H54 (cell line): ENCODE measurements around the gene SFMBT1.

Experiments used
- DNase-seq: peaks from one replicate; pipeline ENCODE4 v3.0.0; 2011; ENCODE audit warnings: low spot score, mixed read lengths; ENCODE audit not compliant: insufficient read length
- FAIRE-seq: peaks from 3 replicates; lab custom pipeline; 2011; peaks lifted over from hg19 to GRCh38; lab: Jason Lieb, UNC
- POLR2A ChIP-seq: IDR thresholded peaks from 2 replicates; pipeline ENCODE4 v1.6.1; 2011; ENCODE audit warnings: low read depth, mild to moderate bottlenecking, low read length

SFMBT1 gene

GRCh38 chr3:52979190-52979983 is 66.5 kb downstream of the SFMBT1 start:
- no peak for TF ChIP-seq POLR2A
- FAIRE-seq (no peak), DNase-seq (no peak)

GRCh38 chr3:52978109-52978754 is 67.6 kb downstream of the SFMBT1 start:
- TF ChIP-seq POLR2A, result no peak
- no peak for FAIRE-seq
- no peak for DNase-seq

- no peak for TF ChIP-seq POLR2A
- no peak for FAIRE-seq
- DNase-seq, result no peak
Measured at GRCh38 chr3:52973806-52974205, 72.1 kb downstream of the SFMBT1 start.

- FAIRE-seq, result no peak
- DNase-seq, result no peak
- no peak for TF ChIP-seq POLR2A
Measured at GRCh38 chr3:52971895-52972294, 74.0 kb downstream of the SFMBT1 start.

- DNase-seq (no peak), FAIRE-seq (no peak)
- TF ChIP-seq POLR2A, result no peak
Measured at GRCh38 chr3:52967398-52967797, 78.5 kb downstream of the SFMBT1 start.

GRCh38 chr3:52962160-52962559 is 83.7 kb downstream of the SFMBT1 start:
- FAIRE-seq (no peak), DNase-seq (no peak)
- no peak for TF ChIP-seq POLR2A

- FAIRE-seq, result no peak
- no peak for TF ChIP-seq POLR2A
- DNase-seq, result no peak
Measured at GRCh38 chr3:52959773-52960172, 86.1 kb downstream of the SFMBT1 start.

- no peak for FAIRE-seq
- DNase-seq, result no peak
- TF ChIP-seq POLR2A, result no peak
Measured at GRCh38 chr3:52939600-52939999, 106.3 kb downstream of the SFMBT1 start.

GRCh38 chr3:52934630-52935530 is 111.0 kb downstream of the SFMBT1 start:
- DNase-seq, result peak; percentile 31
- FAIRE-seq, result peak; percentile 96
- TF ChIP-seq POLR2A, result no peak

GRCh38 chr3:52931889-52932288 is 114.0 kb downstream of the SFMBT1 start:
- no peak for TF ChIP-seq POLR2A
- peak; percentile 20 for FAIRE-seq
- no peak for DNase-seq

GRCh38 chr3:52931328-52931727 is 114.5 kb downstream of the SFMBT1 start:
- DNase-seq, result no peak
- FAIRE-seq, result no peak
- no peak for TF ChIP-seq POLR2A

- FAIRE-seq, result no peak
- TF ChIP-seq POLR2A, result no peak
- DNase-seq, result no peak
Measured at GRCh38 chr3:52930748-52931147, 115.1 kb downstream of the SFMBT1 start.

GRCh38 chr3:52926554-52926953 is 119.3 kb downstream of the SFMBT1 start:
- TF ChIP-seq POLR2A, result no peak
- DNase-seq (no peak), FAIRE-seq (no peak)
